HG03520 (cell line): ENCODE measurements around the gene PTPRD.
"Not testable (repeated sequence)": the region's sequence is repeated elsewhere in the genome, so short reads cannot be mapped to it uniquely, and the experiment has no call there.

Experiments
- ATAC-seq: cut with Tn5 transposase; IDR thresholded peaks from one replicate; pipeline ENCODE4 v1.9.1; 2021; ENCODE audit warnings: mild to moderate bottlenecking, moderate library complexity; ENCODE audit not compliant: unreplicated experiment

The PTPRD gene

GRCh38 chr9:9091387-9091786, 1521.4 kb downstream of the PTPRD start:
- no peak for ATAC-seq

- ATAC-seq: no peak
Observed at GRCh38 chr9:9079473-9079872, 1533.3 kb downstream of the PTPRD start.

- no peak for ATAC-seq
Observed at GRCh38 chr9:9078301-9078700, 1534.5 kb downstream of the PTPRD start.

GRCh38 chr9:9061627-9062026, 1551.2 kb downstream of the PTPRD start:
- no peak for ATAC-seq

- no peak for ATAC-seq
Observed at GRCh38 chr9:9054354-9054992, 1558.3 kb downstream of the PTPRD start.

GRCh38 chr9:9045572-9045971, 1567.2 kb downstream of the PTPRD start:
- ATAC-seq: no peak

GRCh38 chr9:9045072-9045471, 1567.7 kb downstream of the PTPRD start:
- ATAC-seq: no peak

- not testable (repeated sequence) for ATAC-seq
Observed at GRCh38 chr9:9043788-9044187, 1569.0 kb downstream of the PTPRD start.

GRCh38 chr9:9041756-9042155, 1571.0 kb downstream of the PTPRD start:
- no peak for ATAC-seq

GRCh38 chr9:9033022-9033421, 1579.8 kb downstream of the PTPRD start:
- no peak for ATAC-seq

- no peak for ATAC-seq
Observed at GRCh38 chr9:9016597-9016996, 1596.2 kb downstream of the PTPRD start.

- ATAC-seq: no peak
Observed at GRCh38 chr9:9004810-9005209, 1608.0 kb downstream of the PTPRD start.

- ATAC-seq: no peak
Observed at GRCh38 chr9:9002826-9003583, 1609.8 kb downstream of the PTPRD start.

- ATAC-seq: no peak
Observed at GRCh38 chr9:8980496-8981013, 1632.2 kb downstream of the PTPRD start.

- ATAC-seq: no peak
Observed at GRCh38 chr9:8978334-8978733, 1634.5 kb downstream of the PTPRD start.

GRCh38 chr9:8968350-8968749, 1644.5 kb downstream of the PTPRD start:
- not testable (repeated sequence) for ATAC-seq

GRCh38 chr9:8963885-8964284, 1648.9 kb downstream of the PTPRD start:
- no peak for ATAC-seq

GRCh38 chr9:8962084-8962483, 1650.7 kb downstream of the PTPRD start:
- no peak for ATAC-seq

GRCh38 chr9:8961186-8961851, 1651.5 kb downstream of the PTPRD start:
- ATAC-seq: no peak

- ATAC-seq: no peak
Observed at GRCh38 chr9:8960254-8960653, 1652.5 kb downstream of the PTPRD start.

- no peak for ATAC-seq
Observed at GRCh38 chr9:8958358-8958757, 1654.4 kb downstream of the PTPRD start.

GRCh38 chr9:8955315-8955714, 1657.5 kb downstream of the PTPRD start:
- no peak for ATAC-seq
